GM19438 (cell line): ENCODE results near the gene RNF214.
"Not testable (repeated sequence)": the region's sequence is repeated elsewhere in the genome, so short reads cannot be mapped to it uniquely, and the experiment has no call there.

Experiments used
- ATAC-seq: cut with Tn5 transposase; IDR thresholded peaks from one replicate; pipeline ENCODE4 v1.9.1; 2021; ENCODE audit warnings: low read depth; ENCODE audit not compliant: unreplicated experiment

The RNF214 gene

DNA sequence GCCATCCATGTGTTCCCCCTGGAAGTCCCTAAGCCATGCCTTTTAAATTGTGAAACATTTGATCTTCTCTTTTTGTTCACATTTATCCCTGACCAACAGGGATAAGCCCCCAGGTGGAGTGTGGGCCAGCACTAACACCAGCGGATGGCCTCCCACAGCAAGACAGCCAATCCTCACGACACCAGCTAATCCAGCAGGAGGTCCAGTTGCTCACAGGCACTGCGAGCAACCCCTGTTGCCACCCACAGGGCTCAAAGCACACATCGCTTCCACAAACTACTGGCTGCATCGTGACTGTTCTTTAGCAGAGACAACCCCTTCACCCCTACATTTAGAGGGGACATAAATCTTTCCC, 2.6 kb upstream of the RNF214 start:
- ATAC-seq: no peak

DNA sequence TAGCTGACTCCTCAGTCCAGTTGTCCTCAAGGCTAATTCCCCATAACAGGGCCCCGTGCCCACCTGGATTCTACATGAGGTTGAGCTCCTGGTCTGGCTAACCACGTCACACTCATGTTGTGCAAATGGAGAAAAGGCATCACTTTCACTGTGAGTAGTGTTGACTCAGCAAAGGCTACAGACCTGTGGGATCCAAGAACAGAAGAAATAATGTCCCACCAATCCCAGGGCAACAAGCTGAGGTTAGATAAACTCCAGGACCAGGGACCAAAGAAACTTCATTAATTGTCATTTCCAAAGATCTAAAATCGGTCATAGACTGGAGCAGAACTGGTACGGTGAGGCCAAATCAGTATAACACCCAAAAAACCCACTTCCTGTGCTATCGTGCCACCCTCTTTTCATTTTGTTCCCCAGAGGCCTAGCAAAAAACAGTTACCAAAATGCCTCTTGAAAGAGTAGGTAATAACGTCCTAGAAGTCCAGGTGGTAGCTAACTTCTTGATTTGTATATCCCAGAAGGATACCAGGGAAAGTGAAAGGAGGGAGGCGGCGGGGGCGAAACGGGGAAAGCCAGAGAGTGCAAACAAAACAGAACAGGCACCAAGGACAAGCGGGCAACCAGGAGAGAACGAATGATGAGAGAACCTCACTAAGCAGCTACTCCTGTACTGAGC, 2.0 kb upstream of the RNF214 start:
- ATAC-seq: no peak

DNA sequence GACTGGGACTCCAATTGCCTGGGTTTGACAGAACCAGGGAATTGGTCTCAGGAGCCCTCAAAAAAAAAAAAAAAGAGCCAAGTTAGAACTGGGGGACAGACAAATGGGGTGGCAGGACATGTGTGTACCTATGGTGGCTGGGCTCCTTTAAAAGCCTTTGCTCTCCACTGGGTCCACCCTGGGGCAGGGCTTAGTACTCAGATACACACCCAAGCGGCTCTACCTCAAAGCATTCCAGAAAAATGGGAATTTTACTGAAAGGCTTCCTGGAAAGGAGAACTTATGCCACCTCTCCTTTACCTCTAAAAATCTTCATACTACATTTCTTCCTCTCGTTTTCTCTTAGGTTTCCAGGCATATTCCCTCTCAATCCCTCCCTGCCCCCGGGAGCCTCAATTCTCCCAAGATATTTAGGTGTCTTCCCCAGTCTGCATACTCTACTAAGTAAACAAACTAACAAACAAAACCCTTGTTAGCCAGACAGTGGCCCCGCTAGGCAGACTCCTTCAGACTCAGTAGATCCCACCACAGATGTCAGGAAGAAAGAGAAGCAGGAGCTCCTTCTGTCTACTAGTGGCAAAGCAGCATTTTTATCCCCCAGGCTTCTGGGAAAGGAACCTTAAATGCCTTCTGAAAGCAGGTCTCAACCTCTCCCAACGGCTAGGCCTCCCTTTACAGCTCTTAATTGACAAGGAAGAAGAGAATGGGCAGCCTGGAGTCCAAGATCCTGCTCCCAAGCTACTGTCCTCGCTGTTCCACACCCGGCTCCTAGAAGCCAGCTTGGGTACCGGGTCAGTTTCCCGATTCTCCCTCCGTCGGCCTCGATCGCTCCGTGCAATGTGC, 1.3 kb upstream of the RNF214 start:
- no peak for ATAC-seq

DNA sequence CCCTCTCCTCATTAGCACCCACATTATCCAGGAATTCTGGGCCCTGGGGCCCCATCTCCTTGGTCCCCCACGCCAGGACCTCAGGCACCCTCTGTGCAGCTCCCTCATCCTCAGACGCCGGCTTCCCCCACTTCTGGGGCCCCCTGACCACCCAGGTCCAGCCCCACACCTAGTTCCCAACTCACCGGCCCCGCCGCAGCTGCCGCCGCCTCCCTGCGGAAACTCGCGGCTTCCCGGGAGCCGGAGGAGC, 704 bp upstream of the RNF214 start, which contains the start of gene PCSK7:
TSS of gene PCSK7 (minus strand) at position 232 of the 250 bp plus-strand sequence. CDS start 2,229 bp downstream, outside the sequence.
- ATAC-seq: no peak

DNA sequence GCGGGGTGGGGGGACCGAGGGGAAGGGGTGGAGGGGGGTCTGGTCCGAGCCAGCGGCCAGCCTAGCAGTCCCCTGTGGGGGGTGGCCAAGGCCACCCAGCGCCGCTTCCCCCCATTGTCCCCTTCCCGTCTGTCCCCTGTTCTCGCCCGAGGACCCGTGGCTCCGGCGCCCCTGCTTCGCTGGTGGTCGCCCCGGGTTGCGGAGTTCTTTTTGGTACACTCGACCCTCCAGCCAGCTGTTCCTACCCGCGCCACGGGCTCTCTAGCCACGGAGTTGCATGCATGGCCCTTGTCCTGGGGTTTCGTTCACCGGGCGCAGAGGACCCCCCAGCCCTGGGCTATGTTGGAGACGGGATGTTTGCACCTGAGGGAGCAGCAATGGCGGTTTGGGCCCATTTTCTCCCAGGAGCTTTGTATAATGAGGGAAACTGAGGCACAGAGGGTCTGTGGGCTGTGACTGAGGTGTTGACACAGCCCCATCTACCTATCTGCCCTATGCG, 489 bp downstream of the RNF214 start:
- ATAC-seq: no peak

DNA sequence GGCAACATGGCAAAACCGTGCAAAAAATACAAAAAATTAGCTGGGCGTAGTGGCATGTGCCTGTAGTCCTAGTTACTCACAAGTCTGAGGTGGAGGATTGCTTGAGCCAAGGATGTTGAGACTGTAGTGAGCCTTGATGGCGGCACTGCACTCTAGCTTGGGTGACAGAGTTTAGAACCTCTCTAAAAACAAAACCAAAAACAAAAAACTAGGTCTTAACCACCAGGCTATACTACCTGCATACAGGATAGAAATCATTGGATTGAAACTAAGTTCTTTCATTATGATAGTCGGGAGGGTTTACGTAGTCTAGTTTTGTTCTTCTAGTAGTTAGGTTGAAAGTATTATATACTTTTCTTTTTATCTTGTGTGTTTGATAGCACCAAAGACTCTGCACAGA, 5.8 kb downstream of the RNF214 start:
- ATAC-seq: no peak

DNA sequence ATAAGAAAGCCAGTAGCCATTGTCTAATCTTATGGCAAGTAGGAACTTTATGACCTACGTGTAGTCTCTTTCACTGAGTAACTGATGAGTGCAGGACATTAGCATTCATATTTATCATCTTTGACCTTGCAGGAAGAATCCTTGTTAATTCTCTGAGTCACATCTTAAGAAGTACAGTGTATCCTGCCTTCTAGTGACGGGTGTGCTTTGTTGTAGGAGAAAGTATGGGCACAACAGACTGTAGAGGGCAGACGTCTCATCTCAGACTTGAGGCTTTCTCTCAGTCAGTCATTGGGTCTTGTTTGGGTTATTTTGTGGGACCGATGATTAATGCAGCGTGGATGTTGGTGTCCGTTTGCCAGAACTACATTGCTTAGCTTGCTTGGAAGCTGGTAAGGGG, 6.8 kb downstream of the RNF214 start:
- ATAC-seq: no peak

DNA sequence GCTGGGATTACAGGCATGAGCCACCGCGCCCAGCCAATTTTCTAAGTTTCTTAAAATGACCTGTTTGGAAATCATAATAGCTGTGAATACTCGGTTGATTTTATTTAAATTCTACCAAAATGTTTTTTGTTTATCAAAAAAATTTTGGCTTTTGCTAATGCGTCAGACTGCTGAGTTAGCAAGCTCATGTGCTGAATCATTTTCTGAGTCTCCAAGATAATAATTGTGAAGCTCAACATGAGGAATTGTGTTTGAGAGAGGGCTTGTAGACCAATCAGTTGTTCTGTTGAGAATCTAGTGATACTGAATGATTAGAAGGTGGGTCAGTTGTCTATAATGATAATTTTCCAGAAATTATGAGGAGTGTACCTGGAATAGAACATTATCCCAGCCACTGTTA, 15.9 kb downstream of the RNF214 start:
- ATAC-seq: no peak

DNA sequence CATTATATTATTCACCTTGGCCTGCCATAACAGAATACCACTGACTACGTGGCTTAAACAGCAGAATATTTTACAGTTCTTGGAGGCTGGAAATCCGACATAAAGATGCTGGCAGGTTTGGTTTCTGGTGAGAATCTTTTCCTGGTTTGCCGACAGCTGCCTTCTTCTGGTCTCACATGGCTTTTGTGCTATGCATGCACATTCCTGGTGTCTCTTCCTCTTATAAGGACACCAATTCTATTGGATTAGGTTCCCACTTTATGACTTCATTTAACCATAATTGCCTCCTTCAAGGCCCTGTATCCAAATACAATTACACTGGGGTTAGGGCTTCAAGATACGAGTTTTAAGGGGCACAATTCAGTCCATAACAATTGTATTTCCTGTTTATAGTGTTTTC, 17.1 kb downstream of the RNF214 start:
- ATAC-seq: no peak

DNA sequence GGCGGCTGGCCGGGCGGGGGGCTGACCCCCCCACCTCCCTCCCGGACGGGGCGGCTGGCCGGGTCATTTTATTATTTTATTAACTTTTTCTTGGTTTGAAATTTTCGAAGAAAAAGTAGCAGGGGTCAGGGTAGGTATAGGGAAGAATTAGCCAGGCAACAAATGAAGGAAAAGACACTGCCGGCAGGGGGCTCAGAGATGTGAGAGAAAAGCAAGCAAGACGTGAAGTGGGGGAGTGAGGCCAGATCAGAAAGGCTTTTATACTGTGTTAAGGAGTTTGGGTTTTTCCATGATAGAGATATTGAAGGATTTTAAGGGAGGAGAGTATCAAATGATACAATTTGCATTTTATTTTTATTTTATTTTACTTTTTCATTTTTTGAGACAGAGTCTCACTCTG, 19.0 kb downstream of the RNF214 start:
- no peak for ATAC-seq

DNA sequence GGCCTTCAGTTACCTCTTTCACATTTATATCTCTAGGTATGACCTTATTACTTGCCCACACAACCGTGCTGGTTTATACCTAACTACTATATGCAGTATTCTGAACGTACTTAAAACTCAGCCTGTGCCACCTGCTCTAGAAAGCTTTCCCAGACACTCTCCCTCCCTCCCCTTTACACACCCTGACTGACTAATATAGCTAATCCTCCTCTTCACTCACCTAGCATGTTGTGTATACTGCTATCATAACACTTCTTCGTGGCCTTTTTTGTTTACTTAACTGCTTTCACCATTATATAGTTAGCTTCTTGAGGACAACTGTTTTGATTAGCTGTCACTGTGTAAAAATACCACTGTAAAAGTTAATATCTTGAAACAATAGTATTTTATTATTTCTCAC, 23.5 kb downstream of the RNF214 start:
- no peak for ATAC-seq

DNA sequence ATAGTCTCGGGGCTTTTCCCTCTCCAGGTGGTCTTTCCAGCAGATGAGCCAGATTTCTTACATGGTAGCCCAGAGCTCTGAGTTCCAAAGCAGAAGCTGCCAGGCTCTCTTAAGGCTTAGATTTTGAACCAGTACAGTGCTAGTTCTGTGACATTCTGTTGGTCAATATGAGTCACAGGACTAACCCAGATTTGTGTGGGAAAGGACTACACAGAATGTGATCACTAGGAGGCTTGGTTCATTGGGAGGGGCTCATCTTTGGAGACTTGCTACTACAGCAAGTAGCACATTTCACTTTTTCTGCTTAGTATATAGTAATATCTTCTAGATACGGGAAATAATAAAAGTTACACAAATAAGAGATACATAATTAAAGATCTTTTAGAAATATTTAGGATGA, 24.1 kb downstream of the RNF214 start:
- ATAC-seq: no peak

DNA sequence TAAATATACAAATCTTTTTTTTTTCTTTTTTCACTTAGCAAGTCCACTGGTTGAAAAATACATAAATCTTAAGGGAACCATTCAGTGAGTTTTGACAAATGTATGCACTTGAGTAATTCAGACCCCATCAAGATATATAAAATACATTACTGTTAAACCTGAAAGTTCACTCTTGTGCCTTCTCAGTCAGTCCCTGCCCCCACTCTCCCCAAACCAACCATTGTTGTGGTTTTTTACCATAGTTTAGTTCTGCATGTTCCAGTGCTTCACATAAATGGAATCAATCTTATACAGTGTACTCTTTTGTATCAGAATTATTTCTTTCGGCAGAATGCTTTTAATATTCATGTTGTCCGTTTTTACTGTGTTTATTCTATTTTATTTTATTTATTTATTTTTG, 26.1 kb downstream of the RNF214 start:
- ATAC-seq: no peak

DNA sequence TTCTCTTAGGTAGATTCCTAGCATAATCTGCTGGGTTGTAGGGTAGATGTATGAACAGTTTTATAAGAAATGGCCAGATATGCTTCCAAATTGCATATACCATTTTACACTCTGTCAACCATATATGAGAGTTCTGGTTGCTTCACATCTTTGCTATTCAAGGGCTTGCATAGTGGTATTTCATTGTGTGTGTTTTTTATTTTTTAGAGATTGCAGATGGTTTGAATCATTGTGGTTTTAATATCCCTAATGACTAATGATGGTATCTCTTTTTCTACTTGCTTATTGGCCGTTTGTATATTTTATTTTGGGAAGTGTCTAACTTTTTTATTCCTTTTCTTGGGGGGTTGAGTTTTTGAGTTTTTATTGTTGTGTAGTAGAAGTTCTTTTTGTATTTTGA, 26.9 kb downstream of the RNF214 start:
- no peak for ATAC-seq

DNA sequence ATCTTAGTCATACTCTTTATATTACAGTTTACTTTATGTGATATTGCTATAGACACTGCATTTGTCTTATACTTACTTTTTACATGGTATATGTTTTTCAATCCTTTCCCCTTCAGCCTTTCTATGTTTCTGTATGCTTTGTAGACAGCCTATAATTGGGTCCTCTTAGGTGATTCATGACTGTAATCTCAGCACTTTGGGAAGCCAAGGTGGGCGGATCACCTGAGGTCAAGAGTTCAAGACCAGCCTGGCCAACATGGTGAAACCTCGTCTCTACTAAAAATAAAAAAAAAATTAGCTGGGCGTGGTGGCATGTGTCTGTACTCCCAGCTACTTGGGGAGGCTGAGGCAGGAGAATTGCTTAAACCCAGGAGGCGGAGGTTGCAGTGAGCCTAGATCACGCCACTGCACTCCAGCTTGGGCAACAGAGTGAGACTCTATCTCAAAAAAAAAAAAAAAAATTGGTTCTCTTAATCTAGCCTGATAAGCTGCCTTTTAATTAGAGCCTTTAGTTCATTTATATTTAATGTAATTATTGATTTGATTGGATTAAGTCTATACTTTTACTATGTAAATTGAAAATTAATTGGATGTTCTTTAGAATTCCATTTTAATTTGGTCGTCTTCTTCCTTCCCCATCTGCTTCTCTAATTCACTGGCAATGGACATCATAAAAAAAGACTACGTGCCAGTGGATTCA, 32.3 kb downstream of the RNF214 start:
- ATAC-seq: not testable (repeated sequence)

DNA sequence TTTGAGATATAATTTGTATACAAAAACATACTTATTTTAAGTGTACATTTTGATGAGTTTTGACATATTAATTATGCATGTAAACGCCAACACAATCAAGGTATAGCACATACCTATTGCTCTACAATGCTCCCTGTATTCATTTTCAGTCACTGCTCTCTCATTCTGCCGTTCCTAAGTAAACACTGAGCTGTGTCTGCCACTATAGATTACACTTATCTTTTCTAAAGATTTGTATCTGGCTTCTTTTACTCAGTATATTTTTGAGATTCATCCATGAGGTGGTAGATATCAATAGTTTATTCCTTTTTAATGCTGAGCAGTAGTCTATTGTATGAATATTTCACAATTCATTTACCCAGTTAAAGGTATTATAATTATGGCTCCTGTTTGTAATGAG, 33.3 kb downstream of the RNF214 start:
- ATAC-seq: no peak

DNA sequence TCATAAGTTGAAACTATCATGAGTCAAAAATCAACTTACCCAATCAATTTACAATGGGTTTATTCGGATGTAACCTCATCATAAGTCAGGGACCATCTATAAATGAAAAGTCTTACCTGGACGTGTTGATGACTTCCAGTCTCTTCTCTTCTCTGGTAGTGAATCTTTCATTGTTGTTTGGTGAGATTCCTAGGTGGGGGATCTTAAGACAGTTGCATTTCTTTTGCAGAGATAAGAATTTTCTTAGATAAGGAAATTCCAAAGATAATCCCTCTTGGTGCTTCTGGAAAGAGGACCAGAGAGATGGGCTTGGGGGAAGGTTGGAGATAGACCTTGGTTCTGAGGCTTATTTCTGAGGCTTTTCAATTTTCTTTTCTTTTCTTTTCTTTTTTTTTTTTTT, 37.4 kb downstream of the RNF214 start:
- no peak for ATAC-seq

DNA sequence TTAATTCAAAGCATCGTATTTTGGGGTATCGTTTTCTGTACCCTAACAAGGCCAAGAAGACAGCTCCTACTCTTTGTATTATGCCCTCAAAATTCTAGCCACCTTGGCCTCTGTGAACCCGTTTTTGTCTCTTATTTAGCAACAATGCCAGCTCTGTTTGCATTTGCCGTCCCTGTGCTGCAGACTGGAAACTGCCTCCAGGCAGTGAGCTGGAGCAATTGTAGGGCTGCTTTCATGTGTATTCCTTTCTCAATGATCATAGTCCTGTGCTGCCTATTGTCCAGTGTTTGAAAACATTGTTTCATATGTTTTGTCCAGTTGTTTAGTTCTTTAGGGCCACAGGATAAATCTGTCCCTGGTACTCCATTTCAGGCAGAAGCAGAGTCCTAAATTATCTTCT, 38.7 kb downstream of the RNF214 start:
- ATAC-seq: no peak

DNA sequence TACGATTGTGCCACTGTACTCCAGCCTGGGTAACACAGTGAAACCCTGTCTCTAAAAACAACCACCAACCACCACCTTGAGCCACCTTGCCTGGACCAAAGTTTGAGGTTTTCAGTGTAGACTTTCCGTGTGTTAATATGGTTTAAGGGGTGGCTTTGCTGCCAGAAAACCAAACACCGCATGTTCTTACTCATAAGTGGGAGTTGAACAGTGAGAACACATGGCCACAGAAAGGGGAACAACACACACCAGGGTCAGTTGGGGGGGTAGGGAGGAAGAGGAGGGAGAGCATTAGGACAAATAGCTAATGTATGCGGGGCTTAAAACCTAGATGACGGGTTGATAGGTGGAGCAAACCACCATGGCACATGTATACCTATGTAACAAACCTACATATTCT, 39.7 kb downstream of the RNF214 start:
- not testable (repeated sequence) for ATAC-seq

DNA sequence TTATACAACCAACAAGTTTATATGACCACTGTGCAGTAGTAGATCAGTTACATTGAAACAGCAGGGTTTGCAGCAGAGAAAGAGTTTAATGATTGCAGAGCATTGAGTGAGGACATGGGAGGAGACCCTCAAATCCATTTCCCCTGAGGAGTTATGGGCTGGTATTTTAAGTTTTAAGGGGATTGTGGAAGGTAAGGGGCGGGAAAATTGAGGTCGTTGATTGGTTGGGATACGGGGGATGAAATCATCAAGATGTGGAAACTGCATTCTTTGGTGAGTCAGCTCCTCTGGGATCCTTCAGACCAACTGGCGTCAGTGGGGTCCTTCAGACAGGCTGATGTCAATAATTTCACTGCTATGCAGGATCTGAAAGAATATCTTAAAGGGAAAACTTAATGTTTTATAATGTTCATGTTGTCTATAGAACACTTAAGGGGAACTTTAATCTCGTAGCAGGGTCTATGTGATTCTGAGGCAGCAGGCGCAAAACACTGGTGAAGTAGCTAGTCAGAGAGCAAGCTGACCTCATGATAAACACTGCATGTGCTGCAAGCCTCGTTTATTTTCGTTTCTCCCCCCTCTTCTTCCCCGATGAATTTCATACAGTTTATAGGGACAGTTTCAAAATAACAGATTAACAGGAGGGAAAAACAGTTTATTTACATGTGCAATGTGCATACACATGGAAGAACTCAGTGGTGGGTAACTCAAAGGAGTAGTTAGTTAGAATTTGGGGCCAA, 41.2 kb downstream of the RNF214 start:
- ATAC-seq: no peak

DNA sequence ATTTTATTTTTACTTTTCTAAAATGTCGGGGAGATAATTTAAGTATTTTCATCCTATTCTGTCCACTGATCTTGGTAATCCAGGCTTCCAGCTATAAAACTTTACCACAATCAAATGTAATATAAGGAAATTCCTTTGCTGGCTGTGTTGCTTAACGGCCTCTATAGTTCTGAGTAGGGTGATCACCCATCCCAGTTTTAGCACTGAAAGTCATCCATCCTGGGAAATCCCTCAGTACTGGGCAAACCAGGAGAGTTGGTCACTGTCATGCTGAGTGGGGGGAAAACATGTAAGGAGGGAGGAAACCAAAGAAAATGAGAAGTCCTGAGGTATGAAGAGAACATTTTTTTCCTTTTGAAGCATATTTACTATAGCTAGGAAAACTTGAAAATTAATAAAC, 45.9 kb downstream of the RNF214 start:
- ATAC-seq: no peak
